Breast epithelium (tissue), 4 donors: ENCODE measurements around the gene RIC8B. TPM values are rescaled to one million over a fixed set of nuclear protein-coding genes. Genes with fewer than 3 reads are reported as not detected.

Experiments
- DNase-seq, 2 donors: peaks; one replicate each; pipeline ENCODE4 v3.0.0-alpha.2; 2019; ENCODE audit warnings: low spot score in 2 of 2
- H3K27ac ChIP-seq, 2 donors: fragments of 200-600 bp; sonication (generic) in 1 of 2; one replicate each; pipeline ENCODE4 v1.5.1; 2016 to 2019; ENCODE audit warnings: mild to moderate bottlenecking in 1 of 2
- H3K27me3 ChIP-seq, 2 donors: fragments of 200-600 bp; sonication (generic) in 1 of 2; one replicate each; pipeline versions ENCODE4 v1.5.1 to v1.6.0; 2017 to 2019; ENCODE audit warnings: control low read depth in 1 of 2, mild to moderate bottlenecking in 1 of 2
- H3K36me3 ChIP-seq: fragments of 200-600 bp; one replicate; pipeline ENCODE4 v1.5.1; 2019
- H3K4me1 ChIP-seq, 2 donors: fragments of 200-600 bp; sonication (generic); one replicate each; pipeline ENCODE4 v1.5.1; 2016 to 2019; ENCODE audit warnings: control low read depth in 1 of 2
- H3K4me3 ChIP-seq, 3 donors: fragments of 200-600 bp; sonication (generic); 1 replicate in 2 of 3; 2 replicates in 1 of 3; pipeline ENCODE4 v1.5.1; 2016 to 2019; ENCODE audit warnings: mild to moderate bottlenecking in 3 of 3, moderate library complexity in 2 of 3
- H3K9me3 ChIP-seq, 2 donors: fragments of 200-600 bp; sonication (generic) in 1 of 2; one replicate each; pipeline ENCODE4 v1.5.1; 2016 to 2019; ENCODE audit warnings: control low read depth in 1 of 2
- POLR2A ChIP-seq: fragments of 450-650 bp; IDR thresholded peaks from one replicate; pipeline ENCODE4 v1.6.1; 2016; ENCODE audit warnings: antibody characterized with exemption, mild to moderate bottlenecking, moderate library complexity
- POLR2AphosphoS5 ChIP-seq, 3 donors: sonication (generic); formaldehyde crosslinking; IDR thresholded peaks; one replicate each; pipeline ENCODE4 v1.6.1; 2017; ENCODE audit warnings: antibody characterized with exemption in 3 of 3
- intact Hi-C: fragments of 100-400 bp; cut with DNase I; formaldehyde crosslinking; loops from one replicate; pipeline ENCODE4 v1.15.1; 2023; ENCODE audit warnings: low total_unique reads
- total RNA-seq, 3 donors: library from RNA; depleted of rRNA; stranded (reverse); fragments of >200 nt; gene quantifications; one replicate each; pipeline ENCODE4 v1.1.0, GENCODE V29; 2016
- TF ChIP-seq, protein P1 (sequence below), 3 donors: fragments of 450-650 bp; IDR thresholded peaks; one replicate each; pipeline ENCODE4 v1.5.1; 2016 to 2017; ENCODE audit warnings: antibody characterized with exemption in 3 of 3, mild to moderate bottlenecking in 3 of 3, moderate library complexity in 3 of 3

The RIC8B gene
- total RNA-seq, 3 donors from 2014 or later = 19.0 to 23.9 (median 19.7) TPM

DNA sequence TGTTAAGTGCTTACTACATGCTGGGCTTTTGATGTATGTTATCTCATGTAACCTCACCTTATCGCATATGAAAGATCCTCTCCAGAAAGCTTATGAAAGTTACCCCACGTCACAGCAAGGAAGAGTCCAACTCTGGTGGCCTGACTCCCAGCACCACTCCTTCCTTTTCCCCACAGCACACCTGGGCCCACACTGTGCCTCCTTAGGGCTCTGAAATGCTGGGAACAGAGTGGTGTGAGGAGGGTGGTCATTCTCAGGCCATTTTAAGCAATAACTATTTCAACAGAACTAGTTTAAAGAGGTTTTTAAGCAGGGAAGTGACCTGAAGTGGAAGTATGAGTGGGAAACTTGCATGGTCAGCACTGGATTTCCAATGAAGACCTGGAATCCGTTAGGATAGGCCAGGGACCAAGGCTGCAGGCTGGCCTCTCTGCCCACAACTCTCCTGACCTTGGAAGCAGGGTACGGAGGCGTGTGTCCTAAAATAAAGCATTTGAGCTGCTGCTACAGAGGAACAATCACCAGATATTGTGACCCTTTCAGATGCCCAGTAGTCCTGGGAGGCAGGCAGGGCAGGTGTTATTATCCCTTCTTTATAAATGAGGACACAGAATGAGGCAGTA is 114.0 kb downstream of the RIC8B start:
- no peaks in the 10 kb centered on the region for H3K27me3 ChIP-seq
- H3K4me3 ChIP-seq = no peak overlapping the region
- no peaks in the 10 kb centered on the region for H3K9me3 ChIP-seq
- DNase-seq = no peak
- no peak overlapping the region for H3K27ac ChIP-seq
- TF ChIP-seq POLR2A = no peak
- TF ChIP-seq, protein P1, sequence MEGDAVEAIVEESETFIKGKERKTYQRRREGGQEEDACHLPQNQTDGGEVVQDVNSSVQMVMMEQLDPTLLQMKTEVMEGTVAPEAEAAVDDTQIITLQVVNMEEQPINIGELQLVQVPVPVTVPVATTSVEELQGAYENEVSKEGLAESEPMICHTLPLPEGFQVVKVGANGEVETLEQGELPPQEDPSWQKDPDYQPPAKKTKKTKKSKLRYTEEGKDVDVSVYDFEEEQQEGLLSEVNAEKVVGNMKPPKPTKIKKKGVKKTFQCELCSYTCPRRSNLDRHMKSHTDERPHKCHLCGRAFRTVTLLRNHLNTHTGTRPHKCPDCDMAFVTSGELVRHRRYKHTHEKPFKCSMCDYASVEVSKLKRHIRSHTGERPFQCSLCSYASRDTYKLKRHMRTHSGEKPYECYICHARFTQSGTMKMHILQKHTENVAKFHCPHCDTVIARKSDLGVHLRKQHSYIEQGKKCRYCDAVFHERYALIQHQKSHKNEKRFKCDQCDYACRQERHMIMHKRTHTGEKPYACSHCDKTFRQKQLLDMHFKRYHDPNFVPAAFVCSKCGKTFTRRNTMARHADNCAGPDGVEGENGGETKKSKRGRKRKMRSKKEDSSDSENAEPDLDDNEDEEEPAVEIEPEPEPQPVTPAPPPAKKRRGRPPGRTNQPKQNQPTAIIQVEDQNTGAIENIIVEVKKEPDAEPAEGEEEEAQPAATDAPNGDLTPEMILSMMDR (IDR thresholded peaks at IDR 0.05) = no peak
- TF ChIP-seq POLR2AphosphoS5 (IDR thresholded peaks at IDR 0.05) = no peak
- no peaks in the 10 kb centered on the region for H3K36me3 ChIP-seq
- H3K4me1 ChIP-seq = no peaks in the 10 kb centered on the region
- intact Hi-C loops = no loop called here

DNA sequence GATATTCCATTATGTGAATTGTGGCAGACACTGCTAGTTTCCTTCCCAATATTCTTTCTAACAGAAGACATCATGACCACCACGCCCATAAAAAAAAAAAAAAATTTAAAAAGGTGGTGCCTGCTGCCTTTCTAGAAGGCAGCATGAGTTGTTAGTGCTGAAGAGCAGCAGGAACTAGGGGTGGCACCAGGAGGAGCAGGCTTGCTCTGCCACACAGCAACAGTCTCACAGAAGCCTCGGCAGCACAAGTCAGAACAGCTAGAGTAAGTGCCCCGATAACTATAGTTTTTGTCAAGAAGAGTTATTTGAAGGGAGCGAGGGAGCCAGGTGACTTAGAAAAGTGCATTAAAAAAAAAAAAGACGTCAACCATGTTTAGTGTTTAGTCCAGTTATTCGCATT is 114.8 kb downstream of the RIC8B start:
- intact Hi-C loops = no loop called here
- H3K36me3 ChIP-seq = no peaks in the 10 kb centered on the region

DNA sequence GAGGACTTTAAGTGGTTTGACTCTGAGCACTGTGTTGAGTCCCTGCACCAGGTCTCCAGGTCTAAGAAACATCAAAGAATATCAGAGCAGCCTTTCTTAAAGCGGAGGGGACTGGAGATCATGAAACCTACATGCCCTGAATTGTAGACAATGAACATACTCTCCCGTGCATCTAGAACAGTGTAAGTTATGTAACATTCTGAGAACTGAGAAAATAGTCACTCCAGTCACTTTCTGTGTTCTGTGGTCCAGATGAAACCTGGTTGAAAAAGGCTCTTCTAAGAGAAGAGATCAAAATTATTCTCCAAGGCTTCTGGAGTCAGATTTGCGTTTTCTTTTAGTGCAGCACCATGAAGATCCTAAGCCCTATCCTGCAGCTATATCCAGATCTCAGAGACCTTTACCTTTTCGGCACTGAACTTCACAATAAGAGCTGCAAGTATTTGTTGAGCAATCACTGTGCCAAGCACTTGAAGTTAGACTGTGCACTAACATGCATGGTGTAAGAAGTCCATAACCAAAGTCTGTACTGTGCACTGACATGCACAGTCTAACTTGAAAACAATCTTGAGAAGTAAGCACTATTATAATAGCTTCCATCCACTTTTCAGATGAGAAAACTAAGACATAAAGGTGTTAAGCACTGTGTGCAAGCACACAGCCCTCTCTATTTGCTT is 115.6 kb downstream of the RIC8B start:
- H3K27ac ChIP-seq = no peak overlapping the region
- no peaks in the 10 kb centered on the region for H3K36me3 ChIP-seq
- TF ChIP-seq, protein P1 (IDR thresholded peaks at IDR 0.05) = no peak
- TF ChIP-seq POLR2AphosphoS5 (IDR thresholded peaks at IDR 0.05) = no peak
- no peak for TF ChIP-seq POLR2A
- no peak overlapping the region for H3K4me3 ChIP-seq
- no peaks in the 10 kb centered on the region for H3K9me3 ChIP-seq
- H3K4me1 ChIP-seq = no peaks in the 10 kb centered on the region
- no peak for DNase-seq
- no peaks in the 10 kb centered on the region for H3K27me3 ChIP-seq
- intact Hi-C loops = no loop called here

More for the DNA sequence above, 114.8 kb downstream of the RIC8B start:
- no peak overlapping the region for H3K4me3 ChIP-seq
- TF ChIP-seq, protein P1 (IDR thresholded peaks at IDR 0.05) = no peak
- TF ChIP-seq POLR2A = no peak
- TF ChIP-seq POLR2AphosphoS5 (IDR thresholded peaks at IDR 0.05) = no peak
- H3K27ac ChIP-seq = no peak overlapping the region
- no peaks in the 10 kb centered on the region for H3K4me1 ChIP-seq
- no peaks in the 10 kb centered on the region for H3K27me3 ChIP-seq
- DNase-seq = no peak
- no peaks in the 10 kb centered on the region for H3K9me3 ChIP-seq

DNA sequence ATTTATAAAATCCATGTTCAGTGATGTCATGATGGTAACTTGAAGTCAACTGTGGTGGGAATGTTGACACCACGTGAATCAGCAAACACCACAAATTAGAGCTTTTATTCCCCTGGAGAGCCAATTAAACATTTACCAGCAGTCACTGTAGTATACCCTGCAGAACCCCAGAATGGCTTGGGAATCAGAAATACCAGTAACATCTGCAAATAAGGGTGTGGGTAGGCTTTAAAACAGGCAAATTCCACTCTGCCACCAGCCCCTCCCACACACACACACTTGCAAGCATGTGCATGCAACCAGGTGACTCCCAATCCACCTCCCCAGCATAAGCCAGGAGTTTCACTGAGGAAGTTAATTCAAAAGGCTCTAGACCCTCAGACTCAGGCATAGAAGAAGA is 117.6 kb downstream of the RIC8B start:
- H3K4me3 ChIP-seq = no peak overlapping the region
- H3K9me3 ChIP-seq = no peaks in the 10 kb centered on the region
- no peaks in the 10 kb centered on the region for H3K36me3 ChIP-seq
- H3K4me1 ChIP-seq = no peaks in the 10 kb centered on the region
- TF ChIP-seq POLR2A = no peak
- TF ChIP-seq, protein P1 (IDR thresholded peaks at IDR 0.05) = no peak
- TF ChIP-seq POLR2AphosphoS5 (IDR thresholded peaks at IDR 0.05) = no peak
- intact Hi-C loops = no loop called here
- H3K27ac ChIP-seq = no peak overlapping the region
- H3K27me3 ChIP-seq = no peaks in the 10 kb centered on the region
- DNase-seq = no peak

DNA sequence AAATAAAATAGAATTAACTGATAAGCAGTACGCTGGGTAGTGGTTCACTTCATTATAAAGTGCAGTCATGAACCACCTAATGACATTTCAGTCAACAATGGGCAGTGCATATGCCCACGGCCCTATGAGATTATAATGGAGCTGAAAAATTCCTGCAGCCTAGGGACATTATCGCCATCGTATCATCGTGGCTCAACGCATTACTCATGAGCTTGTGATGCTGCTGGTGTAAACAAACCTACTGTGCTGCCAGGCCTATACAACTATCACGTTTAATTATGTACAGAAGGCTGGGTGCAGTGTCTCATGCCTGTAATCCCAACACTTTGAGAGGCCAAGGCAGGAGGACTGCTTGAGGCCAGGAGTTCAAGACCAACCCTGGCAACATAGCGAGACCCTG is 119.0 kb downstream of the RIC8B start:
- no peak overlapping the region for H3K4me3 ChIP-seq
- H3K9me3 ChIP-seq = no peaks in the 10 kb centered on the region
- intact Hi-C loops = no loop called here
- H3K27ac ChIP-seq = no peak overlapping the region
- no peaks in the 10 kb centered on the region for H3K36me3 ChIP-seq
- no peaks in the 10 kb centered on the region for H3K27me3 ChIP-seq
- DNase-seq = no peak
- no peaks in the 10 kb centered on the region for H3K4me1 ChIP-seq
- TF ChIP-seq POLR2A (no peak), POLR2AphosphoS5 (IDR thresholded peaks at IDR 0.05) (no peak)
- TF ChIP-seq, protein P1 (IDR thresholded peaks at IDR 0.05) = no peak
